GM12878 (cell line): Measurements from ENCODE around the gene CMTM1.

ENCODE experiments used
- BHLHE40 ChIP-seq, 2 experiments: fragments of 450-650 bp in 1 of 2; IDR thresholded peaks; 2 replicates each; pipeline ENCODE4 v1.6.1; 2011 to 2017; ENCODE audit warnings: low read depth in 2 of 2, borderline replicate concordance in 1 of 2, improper control_type of control experiment in 1 of 2, low read length in 1 of 2, mild to moderate bottlenecking in 1 of 2
- HCFC1 ChIP-seq: fragments of 150-350 bp; IDR thresholded peaks from 2 replicates; pipeline ENCODE4 v1.6.1; 2014; ENCODE audit warnings: low read length
- LARP7 ChIP-seq: fragments of 450-650 bp; IDR thresholded peaks from 2 replicates; pipeline ENCODE4 v1.6.1; 2017; ENCODE audit warnings: mild to moderate bottlenecking
- NFIC ChIP-seq: IDR thresholded peaks from 2 replicates; pipeline ENCODE4 v1.6.1; 2012; ENCODE audit warnings: low read depth, mild to moderate bottlenecking, inconsistent platforms, low read length, moderate library complexity
- NR2F1 ChIP-seq: fragments of 450-650 bp; conservative IDR thresholded peaks from 2 replicates; pipeline ENCODE4 v1.6.1; 2017; ENCODE audit warnings: mild to moderate bottlenecking
- NRF1 ChIP-seq: conservative IDR thresholded peaks from 2 replicates; pipeline ENCODE4 v1.6.1; 2011; ENCODE audit warnings: mild to moderate bottlenecking, low read depth, low read length, improper control_type of control experiment
- SMC3 ChIP-seq: IDR thresholded peaks from 2 replicates; pipeline ENCODE4 v1.6.1; 2011; ENCODE audit warnings: low read length, improper control_type of control experiment, borderline replicate concordance
- SPI1 ChIP-seq: IDR thresholded peaks from 2 replicates; pipeline ENCODE4 v1.6.1; 2011; ENCODE audit warnings: low read depth, mild to moderate bottlenecking, low read length, moderate library complexity, borderline replicate concordance; ENCODE audit not compliant: insufficient read depth
- USF2 ChIP-seq: IDR thresholded peaks from 2 replicates; pipeline ENCODE4 v1.6.1; 2011; ENCODE audit warnings: low read depth, low read length, improper control_type of control experiment, borderline replicate concordance

GRCh38 chr16:66516808-66517585 is 49.2 kb upstream of the CMTM1 start:
- no peak for TF ChIP-seq LARP7
- TF ChIP-seq HCFC1: no peak; the same call in 1 of the 2 replicates
- TF ChIP-seq BHLHE40 (IDR thresholded peaks at IDR 0.05; ENCODE audit: borderline replicate concordance in 1 of 2, low read depth in 2 of 2, low read length in 1 of 2): peak; percentile 80 to 85
- no peak for TF ChIP-seq SMC3
- no peak for TF ChIP-seq NRF1
- TF ChIP-seq NFIC: peak; percentile 94
- peak; percentile 94 for TF ChIP-seq NR2F1
- peak; percentile 58 for TF ChIP-seq USF2
- peak; percentile 80; the same call in 1 of the 2 replicates for TF ChIP-seq SPI1
